Measurements from ENCODE around the gene CEP290. TPM values are rescaled to one million over a fixed set of nuclear protein-coding genes. Genes with fewer than 3 reads are reported as not detected.

The CEP290 gene
- total and polyA plus RNA-seq, 4 donors, result 1.0 to 4.7 (median 4.0) TPM

GRCh38 chr12:88132392-88132791 is 9.5 kb downstream of the CEP290 start:
- Histone ChIP-seq H3K9me3 (ENCODE audit: control insufficient read depth in 4 of 4, low read length in 3 of 4) (no peaks in the 10 kb centered on the region), H3K4me1 (ENCODE audit: control insufficient read depth in 4 of 4, insufficient read depth in 4 of 4, low read length in 3 of 4) (no peaks in the 10 kb centered on the region), H3K27ac (ENCODE audit: low read depth in 1 of 2, low read length in 2 of 2) (no peak overlapping the region), H3K27me3 (ENCODE audit: control insufficient read depth in 4 of 4, insufficient read depth in 4 of 4, low read length in 3 of 4) (no peaks in the 10 kb centered on the region), H3K36me3 (ENCODE audit: control insufficient read depth in 4 of 4, insufficient read depth in 3 of 4, low read depth in 1 of 4, low read length in 3 of 4) (peaks cover 0 to 11% (median under 1%) of the 10 kb centered on the region in 4 donors), H3K4me3 (ENCODE audit: low read depth in 1 of 3, low read length in 3 of 3) (no peak overlapping the region), H3K9ac (ENCODE audit: low read depth in 1 of 2, low read length in 2 of 2) (no peak overlapping the region)
- TF ChIP-seq FOXA2 (IDR thresholded peaks at IDR 0.05), result no peak
- TF ChIP-seq HNF4G (IDR thresholded peaks at IDR 0.05), result no peak
- no peak for TF ChIP-seq NR2F2 (IDR thresholded peaks at IDR 0.05)
- TF ChIP-seq EGR1 (IDR thresholded peaks at IDR 0.05; ENCODE audit: low read depth in 2 of 2), result no peak
- no peak for TF ChIP-seq TAF1 (conservative IDR thresholded peaks at IDR 0.05)
- TF ChIP-seq JUND (IDR thresholded peaks at IDR 0.05), result no peak
- no peak for TF ChIP-seq YY1 (IDR thresholded peaks at IDR 0.05)
- TF ChIP-seq FOXA1 (IDR thresholded peaks at IDR 0.05), result no peak
- no peak for TF ChIP-seq RXRA (IDR thresholded peaks at IDR 0.05)
- TF ChIP-seq GABPA (IDR thresholded peaks at IDR 0.05 in 1 of 2, conservative IDR thresholded peaks at IDR 0.05 in 1 of 2), result no peak
- TF ChIP-seq RAD21 (IDR thresholded peaks at IDR 0.05), result no peak
- TF ChIP-seq MAX (IDR thresholded peaks at IDR 0.05), result no peak
- no peak for TF ChIP-seq ZBTB33 (IDR thresholded peaks at IDR 0.05)
- no peak for TF ChIP-seq HNF4A (conservative IDR thresholded peaks at IDR 0.05)
- TF ChIP-seq CTCF (IDR thresholded peaks at IDR 0.05; ENCODE audit: low read depth, low read length, missing input control), result no peak
- no peak for TF ChIP-seq SP1 (IDR thresholded peaks at IDR 0.05)
- no peak for TF ChIP-seq REST (IDR thresholded peaks at IDR 0.05)
- no peak for TF ChIP-seq ATF3 (IDR thresholded peaks at IDR 0.05)
- no peak for DNase-seq (ENCODE audit: low spot score)
